ENCODE data around the gene RHBDF2. TPM values are rescaled to one million over a fixed set of nuclear protein-coding genes. Genes with fewer than 3 reads are reported as not detected.

Gene RHBDF2
- total and polyA plus RNA-seq, 4 donors, result 20.1 to 116 (median 39.6) TPM

DNA sequence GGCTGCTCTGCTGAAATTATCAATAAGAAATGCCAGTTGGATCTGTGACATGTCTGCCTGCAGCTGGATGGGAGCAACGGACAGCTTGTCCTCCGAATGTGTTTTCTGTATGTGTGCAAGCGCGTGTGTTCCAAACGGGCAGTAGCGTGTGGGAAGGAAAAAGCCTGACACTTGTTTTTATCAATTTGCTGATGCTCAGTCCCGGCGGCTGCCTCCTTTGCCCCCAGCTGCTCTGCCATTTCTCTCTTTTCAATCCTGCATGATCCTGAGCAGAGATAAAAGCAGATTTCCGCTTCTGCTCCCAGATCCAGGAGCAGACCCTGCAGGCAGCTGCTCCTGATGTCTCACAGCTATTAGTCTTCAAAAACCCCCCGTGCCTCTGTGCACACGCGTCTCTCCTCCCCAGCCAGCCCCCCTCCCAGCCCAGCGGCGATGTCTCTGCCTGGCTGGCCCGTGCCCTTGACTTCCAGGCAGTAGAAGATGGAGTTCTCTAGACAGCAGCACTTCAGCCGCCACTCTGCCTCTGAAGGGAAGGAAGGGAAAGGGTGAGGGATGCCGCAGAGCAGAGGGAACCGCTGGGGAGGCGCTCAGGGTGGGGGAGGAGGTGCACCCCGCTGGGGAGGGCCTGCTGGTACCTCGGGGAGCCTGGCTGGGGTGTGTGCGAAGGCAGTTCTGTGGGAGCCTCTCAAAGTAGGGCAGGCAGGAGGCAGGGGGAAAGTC lies 42.8 kb upstream of the RHBDF2 start:
- ATAC-seq (ENCODE audit: insufficient read depth, low FRiP score), result no peak
- H3K4me3 ChIP-seq, result no peak overlapping the region
- H3K27me3 ChIP-seq (ENCODE audit: control insufficient read depth in 3 of 3, insufficient read depth in 3 of 3, low read length in 2 of 3), result peaks cover 0 to 14% (median 4%) of the 10 kb centered on the region in 3 donors
- WGBS, 2 donors, result 30 to 34% methylated on average over 22 of the region's 22 CpGs
- peak; percentile 71 to 83 (median 80) for DNase-seq
- peaks cover 0 to 67% (median 33%) of the 10 kb centered on the region in 5 donors for H3K4me1 ChIP-seq (ENCODE audit: control insufficient read depth in 5 of 5, insufficient read depth in 5 of 5, low read length in 5 of 5)
- peak overlapping the region; percentile 47 to 71 for H3K27ac ChIP-seq (ENCODE audit: low read depth in 1 of 2, low read length in 1 of 2)
- TF ChIP-seq, protein P1, sequence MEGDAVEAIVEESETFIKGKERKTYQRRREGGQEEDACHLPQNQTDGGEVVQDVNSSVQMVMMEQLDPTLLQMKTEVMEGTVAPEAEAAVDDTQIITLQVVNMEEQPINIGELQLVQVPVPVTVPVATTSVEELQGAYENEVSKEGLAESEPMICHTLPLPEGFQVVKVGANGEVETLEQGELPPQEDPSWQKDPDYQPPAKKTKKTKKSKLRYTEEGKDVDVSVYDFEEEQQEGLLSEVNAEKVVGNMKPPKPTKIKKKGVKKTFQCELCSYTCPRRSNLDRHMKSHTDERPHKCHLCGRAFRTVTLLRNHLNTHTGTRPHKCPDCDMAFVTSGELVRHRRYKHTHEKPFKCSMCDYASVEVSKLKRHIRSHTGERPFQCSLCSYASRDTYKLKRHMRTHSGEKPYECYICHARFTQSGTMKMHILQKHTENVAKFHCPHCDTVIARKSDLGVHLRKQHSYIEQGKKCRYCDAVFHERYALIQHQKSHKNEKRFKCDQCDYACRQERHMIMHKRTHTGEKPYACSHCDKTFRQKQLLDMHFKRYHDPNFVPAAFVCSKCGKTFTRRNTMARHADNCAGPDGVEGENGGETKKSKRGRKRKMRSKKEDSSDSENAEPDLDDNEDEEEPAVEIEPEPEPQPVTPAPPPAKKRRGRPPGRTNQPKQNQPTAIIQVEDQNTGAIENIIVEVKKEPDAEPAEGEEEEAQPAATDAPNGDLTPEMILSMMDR (IDR thresholded peaks at IDR 0.05; ENCODE audit: control extremely low read depth, extremely low read depth), result no peak
- H3K9ac ChIP-seq (ENCODE audit: insufficient read depth in 1 of 2, low read length in 2 of 2), result no peak overlapping the region
- H3K36me3 ChIP-seq (ENCODE audit: control insufficient read depth in 4 of 4, insufficient read depth in 4 of 4, low read length in 4 of 4), result no peaks in the 10 kb centered on the region
- H3K9me3 ChIP-seq (ENCODE audit: control insufficient read depth in 4 of 4, insufficient read depth in 3 of 4, low read length in 3 of 4), result no peaks in the 10 kb centered on the region

DNA sequence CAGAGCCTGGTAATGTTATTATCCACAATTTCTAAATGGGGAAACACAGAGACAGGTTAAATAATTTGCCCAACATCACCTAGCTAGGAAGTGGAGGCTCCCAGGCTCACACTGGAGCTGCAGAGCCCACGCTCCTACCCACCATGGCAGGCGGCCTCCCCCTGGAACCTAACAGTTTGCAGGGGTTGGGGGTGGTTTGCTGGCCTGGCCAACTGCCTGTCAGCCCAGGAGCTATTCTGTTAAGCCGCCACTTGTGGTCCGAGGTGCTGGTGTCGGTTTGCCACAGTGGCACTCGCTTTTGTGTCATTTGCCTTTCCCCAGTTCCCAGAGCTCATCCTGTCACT lies 42.2 kb upstream of the RHBDF2 start:
- peaks cover 0 to 16% (median 4%) of the 10 kb centered on the region in 3 donors for H3K27me3 ChIP-seq (ENCODE audit: control insufficient read depth in 3 of 3, insufficient read depth in 3 of 3, low read length in 2 of 3)
- ATAC-seq (ENCODE audit: insufficient read depth, low FRiP score) (no peak), DNase-seq (no peak)
- TF ChIP-seq, protein P1 (IDR thresholded peaks at IDR 0.05; ENCODE audit: control extremely low read depth, extremely low read depth), result no peak
- no peak overlapping the region for H3K9ac ChIP-seq (ENCODE audit: insufficient read depth in 1 of 2, low read length in 2 of 2)
- whole genome bisulfite sequencing, 2 donors, result 70 to 78% methylated on average over 6 of the region's 6 CpGs
- peak overlapping the region in 1 of 2 donors; percentile 41 for H3K27ac ChIP-seq (ENCODE audit: low read depth in 1 of 2, low read length in 1 of 2)
- no peak overlapping the region for H3K4me3 ChIP-seq
- no peaks in the 10 kb centered on the region for H3K36me3 ChIP-seq (ENCODE audit: control insufficient read depth in 4 of 4, insufficient read depth in 4 of 4, low read length in 4 of 4)
- H3K4me1 ChIP-seq (ENCODE audit: control insufficient read depth in 5 of 5, insufficient read depth in 5 of 5, low read length in 5 of 5), result peaks cover 0 to 72% (median 33%) of the 10 kb centered on the region in 5 donors
- H3K9me3 ChIP-seq (ENCODE audit: control insufficient read depth in 4 of 4, insufficient read depth in 3 of 4, low read length in 3 of 4), result no peaks in the 10 kb centered on the region

DNA sequence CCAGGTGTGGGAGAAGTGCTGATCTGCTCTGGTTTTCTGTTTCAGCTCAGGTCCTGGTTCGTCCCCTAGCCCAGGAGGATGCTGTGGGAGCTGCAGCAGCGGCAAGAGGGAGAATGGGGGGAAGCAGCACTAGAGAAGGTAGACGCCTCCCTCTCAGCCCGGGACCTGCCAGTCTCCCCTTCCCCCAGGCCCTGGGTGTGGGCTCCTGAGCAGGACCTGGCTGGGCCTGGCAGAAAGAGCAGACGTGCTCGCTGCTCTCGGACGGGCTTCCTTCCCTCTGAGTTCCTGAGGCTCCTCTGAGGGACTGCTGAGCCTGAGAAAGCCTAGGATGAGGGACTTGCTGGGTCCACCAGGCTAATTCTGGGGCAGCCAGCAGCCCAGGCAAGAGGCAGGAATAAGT lies 41.8 kb upstream of the RHBDF2 start:
- Histone ChIP-seq H3K4me1 (ENCODE audit: control insufficient read depth in 5 of 5, insufficient read depth in 5 of 5, low read length in 5 of 5) (peaks cover 0 to 77% (median 33%) of the 10 kb centered on the region in 5 donors), H3K36me3 (ENCODE audit: control insufficient read depth in 4 of 4, insufficient read depth in 4 of 4, low read length in 4 of 4) (no peaks in the 10 kb centered on the region), H3K9me3 (ENCODE audit: control insufficient read depth in 4 of 4, insufficient read depth in 3 of 4, low read length in 3 of 4) (no peaks in the 10 kb centered on the region), H3K9ac (ENCODE audit: insufficient read depth in 1 of 2, low read length in 2 of 2) (no peak overlapping the region), H3K27me3 (ENCODE audit: control insufficient read depth in 3 of 3, insufficient read depth in 3 of 3, low read length in 2 of 3) (peaks cover 0 to 16% (median 4%) of the 10 kb centered on the region in 3 donors), H3K4me3 (no peak overlapping the region), H3K27ac (ENCODE audit: low read depth in 1 of 2, low read length in 1 of 2) (no peak overlapping the region)
- DNase-seq (no peak), ATAC-seq (ENCODE audit: insufficient read depth, low FRiP score) (no peak)
- 73 to 89% methylated on average over 8 of the region's 8 CpGs for WGBS, 2 donors
- TF ChIP-seq, protein P1 (IDR thresholded peaks at IDR 0.05; ENCODE audit: control extremely low read depth, extremely low read depth), result no peak

All from lung (tissue), 12 donors.